Osteoblast (primary cell): ENCODE measurements around the gene CNOT10. TPM values are rescaled to one million over a fixed set of nuclear protein-coding genes. Genes with fewer than 3 reads are reported as not detected.
"Not testable (repeated sequence)": the region's sequence is repeated elsewhere in the genome, so short reads cannot be mapped to it uniquely, and the experiment has no call there.

Source experiments
- DNase-seq: peaks from one replicate; pipeline ENCODE4 v3.0.0; 2011; ENCODE audit warnings: low spot score, mixed read lengths; ENCODE audit not compliant: insufficient read length; ENCODE audit errors: missing footprints
- H2AFZ ChIP-seq: 2 replicates; pipeline ENCODE4 v1.6.0; 2011; ENCODE audit warnings: mild to moderate bottlenecking, low read length
- H3K27ac ChIP-seq: 2 replicates; pipeline ENCODE4 v1.5.1; 2011; ENCODE audit warnings: mild to moderate bottlenecking, low read depth, low read length, moderate library complexity
- H3K27me3 ChIP-seq: 2 replicates; pipeline ENCODE4 v1.6.0; 2012; ENCODE audit warnings: mild to moderate bottlenecking, control low read depth, inconsistent platforms, low read length, moderate library complexity; ENCODE audit not compliant: insufficient read depth
- H3K36me3 ChIP-seq: 2 replicates; pipeline ENCODE4 v1.5.1; 2011; ENCODE audit warnings: mild to moderate bottlenecking, low read length, control low read depth, moderate library complexity; ENCODE audit not compliant: insufficient read depth
- H3K4me1 ChIP-seq: 2 replicates; pipeline ENCODE4 v1.5.1; 2011; ENCODE audit warnings: mild to moderate bottlenecking, low read length, control low read depth, moderate library complexity; ENCODE audit not compliant: insufficient read depth
- H3K4me2 ChIP-seq: 2 replicates; pipeline ENCODE4 v1.6.0; 2011; ENCODE audit warnings: mild to moderate bottlenecking, low read length; ENCODE audit not compliant: insufficient read depth
- H3K4me3 ChIP-seq: fragments of 200-600 bp; sonication (generic); 3 replicates; pipeline ENCODE4 v1.5.1; 2012; ENCODE audit warnings: mild to moderate bottlenecking, low read length, inconsistent platforms; ENCODE audit not compliant: insufficient read depth
- H3K79me2 ChIP-seq: 2 replicates; pipeline ENCODE4 v1.6.0; 2012; ENCODE audit warnings: mild to moderate bottlenecking, low read length, control low read depth, inconsistent platforms; ENCODE audit not compliant: insufficient read depth
- H3K9me3 ChIP-seq: 2 replicates; pipeline ENCODE4 v1.5.1; 2011; ENCODE audit warnings: low read depth, low read length, control low read depth
- H4K20me1 ChIP-seq: 2 replicates; pipeline ENCODE4 v1.6.0; 2012; ENCODE audit warnings: mild to moderate bottlenecking, low read length, control low read depth; ENCODE audit not compliant: insufficient read depth
- total RNA-seq: library from RNA; depleted of rRNA; stranded (reverse); fragments of >200 nt; gene quantifications from 2 replicates; pipeline ENCODE4 v1.2.3, GENCODE V29; 2012
- TF ChIP-seq, protein P1 (sequence below): IDR thresholded peaks from 2 replicates; pipeline ENCODE4 v1.5.1; 2011; ENCODE audit warnings: mild to moderate bottlenecking, low read depth, low read length, moderate library complexity; ENCODE audit errors: extremely low read depth

The CNOT10 gene
- total RNA-seq, 1 donor = 36.9 TPM

DNA sequence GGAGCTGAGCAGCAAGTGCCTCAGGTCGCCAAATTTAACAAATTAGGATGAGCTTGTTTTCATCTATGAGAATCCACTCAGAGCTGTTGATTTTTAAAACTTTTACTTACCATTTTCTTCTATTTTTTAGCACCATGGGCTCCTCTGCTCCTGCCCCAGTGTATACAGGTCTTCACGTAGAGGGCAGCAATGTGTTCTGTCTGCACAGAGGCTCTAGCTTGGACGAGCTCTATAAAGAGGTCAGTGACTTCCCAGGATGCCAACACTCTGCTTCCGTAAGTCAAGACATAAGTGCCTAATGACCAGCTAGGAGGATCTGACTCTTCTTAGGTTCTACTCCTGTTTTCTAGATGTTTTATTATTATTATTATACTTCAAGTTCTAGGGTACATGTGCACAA lies 41.2 kb upstream of the CNOT10 start:
- TF ChIP-seq, protein P1, sequence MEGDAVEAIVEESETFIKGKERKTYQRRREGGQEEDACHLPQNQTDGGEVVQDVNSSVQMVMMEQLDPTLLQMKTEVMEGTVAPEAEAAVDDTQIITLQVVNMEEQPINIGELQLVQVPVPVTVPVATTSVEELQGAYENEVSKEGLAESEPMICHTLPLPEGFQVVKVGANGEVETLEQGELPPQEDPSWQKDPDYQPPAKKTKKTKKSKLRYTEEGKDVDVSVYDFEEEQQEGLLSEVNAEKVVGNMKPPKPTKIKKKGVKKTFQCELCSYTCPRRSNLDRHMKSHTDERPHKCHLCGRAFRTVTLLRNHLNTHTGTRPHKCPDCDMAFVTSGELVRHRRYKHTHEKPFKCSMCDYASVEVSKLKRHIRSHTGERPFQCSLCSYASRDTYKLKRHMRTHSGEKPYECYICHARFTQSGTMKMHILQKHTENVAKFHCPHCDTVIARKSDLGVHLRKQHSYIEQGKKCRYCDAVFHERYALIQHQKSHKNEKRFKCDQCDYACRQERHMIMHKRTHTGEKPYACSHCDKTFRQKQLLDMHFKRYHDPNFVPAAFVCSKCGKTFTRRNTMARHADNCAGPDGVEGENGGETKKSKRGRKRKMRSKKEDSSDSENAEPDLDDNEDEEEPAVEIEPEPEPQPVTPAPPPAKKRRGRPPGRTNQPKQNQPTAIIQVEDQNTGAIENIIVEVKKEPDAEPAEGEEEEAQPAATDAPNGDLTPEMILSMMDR = no peak
- no peaks in the 10 kb centered on the region for H3K79me2 ChIP-seq
- no peak overlapping the region for H3K4me2 ChIP-seq
- no peak overlapping the region for H3K27ac ChIP-seq
- H3K4me3 ChIP-seq = no peak overlapping the region
- peaks cover 3% of the 10 kb centered on the region for H3K27me3 ChIP-seq
- no peaks in the 10 kb centered on the region for H3K9me3 ChIP-seq
- no peaks in the 10 kb centered on the region for H3K4me1 ChIP-seq
- no peaks in the 10 kb centered on the region for H4K20me1 ChIP-seq
- no peaks in the 10 kb centered on the region for H3K36me3 ChIP-seq
- no peak for DNase-seq
- no peak overlapping the region for H2AFZ ChIP-seq

DNA sequence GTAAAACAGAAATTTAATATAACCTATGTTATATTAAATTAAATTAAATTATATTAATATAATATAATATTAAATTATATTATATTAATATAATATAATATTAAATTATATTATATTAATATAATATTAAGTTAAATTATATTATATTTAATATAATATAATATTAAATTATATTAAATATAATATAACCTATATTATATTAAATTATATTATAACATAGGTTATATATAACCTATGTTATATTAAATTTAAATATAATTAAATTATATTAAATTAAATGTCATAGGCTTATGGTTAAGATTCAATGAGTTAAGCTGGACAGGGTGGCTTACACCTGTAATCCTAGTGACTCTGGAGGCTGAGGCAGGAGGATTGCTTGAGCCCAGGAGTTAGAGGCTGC lies 40.6 kb upstream of the CNOT10 start:
- no peak overlapping the region for H3K4me2 ChIP-seq
- H3K36me3 ChIP-seq = no peaks in the 10 kb centered on the region
- no peak overlapping the region for H3K27ac ChIP-seq
- TF ChIP-seq, protein P1 = no peak
- no peaks in the 10 kb centered on the region for H3K4me1 ChIP-seq
- no peaks in the 10 kb centered on the region for H3K79me2 ChIP-seq
- no peak for DNase-seq
- H3K27me3 ChIP-seq = peaks cover 3% of the 10 kb centered on the region
- no peaks in the 10 kb centered on the region for H3K9me3 ChIP-seq
- H2AFZ ChIP-seq = no peak overlapping the region
- no peaks in the 10 kb centered on the region for H4K20me1 ChIP-seq
- no peak overlapping the region for H3K4me3 ChIP-seq

DNA sequence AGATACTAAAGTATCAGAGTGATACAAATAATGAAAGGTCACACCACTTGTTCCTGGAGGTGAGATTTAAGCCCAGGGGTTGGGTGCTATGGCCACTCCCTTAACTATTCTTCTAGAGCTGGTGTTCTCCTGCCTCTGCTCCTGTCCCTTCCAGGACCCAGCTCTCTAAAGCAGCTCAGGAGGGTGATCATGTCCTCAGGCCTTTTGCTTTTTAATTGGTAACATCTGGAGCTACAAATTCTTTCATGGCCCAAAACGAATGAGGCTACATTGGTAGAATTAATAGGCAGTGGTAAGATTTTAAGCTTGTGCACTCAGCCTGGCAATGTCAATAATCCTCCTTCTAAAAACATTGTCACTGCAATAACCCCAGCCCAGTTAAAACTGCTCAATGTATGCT lies 38.2 kb upstream of the CNOT10 start:
- H3K4me3 ChIP-seq = no peak overlapping the region
- no peaks in the 10 kb centered on the region for H3K79me2 ChIP-seq
- no peaks in the 10 kb centered on the region for H3K27me3 ChIP-seq
- no peaks in the 10 kb centered on the region for H3K36me3 ChIP-seq
- H3K4me1 ChIP-seq = no peaks in the 10 kb centered on the region
- TF ChIP-seq, protein P1 = no peak
- H3K4me2 ChIP-seq = no peak overlapping the region
- H3K27ac ChIP-seq = no peak overlapping the region
- DNase-seq = no peak
- no peak overlapping the region for H2AFZ ChIP-seq
- H4K20me1 ChIP-seq = no peaks in the 10 kb centered on the region
- no peaks in the 10 kb centered on the region for H3K9me3 ChIP-seq

DNA sequence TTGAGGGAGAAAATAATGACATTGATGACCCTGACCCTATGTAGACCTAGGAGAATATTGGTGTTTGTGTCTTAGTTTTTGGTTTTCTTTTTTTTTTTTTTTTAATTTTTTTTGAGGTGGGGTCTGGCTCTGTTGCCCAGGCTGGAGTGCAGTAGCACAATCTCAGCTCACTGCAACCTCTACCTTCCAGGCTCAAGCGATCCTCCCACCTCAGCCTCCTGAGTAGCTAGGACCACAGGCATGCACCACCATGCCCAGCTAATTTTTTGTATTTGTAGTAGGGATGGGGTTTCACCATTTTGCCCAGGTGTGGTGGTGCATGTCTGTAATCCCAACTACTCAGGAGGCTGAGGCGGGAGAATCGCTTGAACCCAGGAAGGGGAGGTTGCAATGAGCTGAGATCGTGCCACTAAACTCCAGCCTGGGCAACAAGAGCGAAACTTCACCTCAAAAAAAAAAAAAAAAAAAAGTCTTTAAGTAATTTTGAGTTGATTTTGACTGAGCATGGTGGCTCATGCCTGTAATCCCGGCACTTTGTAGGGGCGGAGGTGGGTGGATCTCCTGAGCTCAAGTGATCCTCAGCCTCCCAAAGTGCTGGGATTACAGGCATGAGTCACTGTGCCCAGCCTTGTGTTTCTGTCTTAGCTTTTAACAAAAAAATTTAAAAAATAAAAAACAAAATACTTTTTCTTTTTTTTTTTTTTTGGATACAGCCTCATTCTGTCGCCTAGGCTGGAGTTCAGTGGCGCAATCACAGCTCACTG lies 32.5 kb upstream of the CNOT10 start:
- H3K27ac ChIP-seq, H3K79me2 ChIP-seq, H3K4me3 ChIP-seq, DNase-seq, H3K4me1 ChIP-seq, H2AFZ ChIP-seq, H3K4me2 ChIP-seq, H3K9me3 ChIP-seq, H3K36me3 ChIP-seq, H4K20me1 ChIP-seq, H3K27me3 ChIP-seq: not testable (repeated sequence)
